AG08396 (cell line): ENCODE measurements around the gene MIGA2.
"Not testable (repeated sequence)": the region's sequence is repeated elsewhere in the genome, so short reads cannot be mapped to it uniquely, and the experiment has no call there.

ENCODE experiments used
- DNase-seq: peaks from one replicate; pipeline ENCODE4 v3.0.0; 2012; ENCODE audit warnings: low spot score, mixed read lengths

The MIGA2 gene

DNA sequence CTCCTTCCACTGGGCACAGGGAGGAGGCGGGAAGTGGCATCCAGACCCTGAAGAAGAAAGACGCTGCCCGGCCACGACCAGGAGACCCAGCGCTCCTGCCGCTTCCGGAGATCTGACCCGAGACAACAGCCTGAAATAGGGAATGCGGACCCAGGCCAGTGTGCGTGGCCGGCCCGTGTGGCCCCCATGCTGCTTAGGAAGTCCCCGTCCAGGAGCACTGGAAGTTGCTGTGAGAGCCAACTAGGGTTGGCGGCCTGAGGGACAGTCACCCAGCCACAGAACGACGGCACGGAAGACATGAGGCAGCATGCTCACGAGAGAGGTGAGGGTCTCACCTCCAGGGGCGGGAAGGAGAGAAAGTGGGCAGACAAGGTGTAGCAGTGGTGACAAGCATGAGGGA, 25.3 kb upstream of the MIGA2 start:
- no peak for DNase-seq

DNA sequence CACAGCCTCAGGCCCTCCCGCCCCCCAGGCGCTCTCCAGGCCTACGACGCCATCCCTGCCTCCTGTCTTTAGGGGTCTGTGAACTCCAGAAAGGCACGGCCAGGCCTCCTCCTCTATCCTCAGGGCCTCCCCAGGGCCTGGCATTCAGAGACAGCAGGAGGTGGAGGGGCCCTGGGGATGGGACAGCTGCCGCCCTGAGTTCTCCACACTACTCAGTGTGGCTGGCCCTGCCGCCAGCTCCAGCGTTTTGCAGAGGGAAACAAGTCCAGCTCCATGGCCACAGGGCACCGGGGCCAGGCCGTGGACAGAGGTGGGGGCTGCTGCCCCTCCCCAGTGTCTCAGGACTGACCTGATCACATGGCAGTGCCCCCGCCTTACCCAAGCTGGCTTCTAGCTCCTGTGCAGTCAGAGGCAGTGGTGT, 24.7 kb upstream of the MIGA2 start:
- DNase-seq, result no peak

DNA sequence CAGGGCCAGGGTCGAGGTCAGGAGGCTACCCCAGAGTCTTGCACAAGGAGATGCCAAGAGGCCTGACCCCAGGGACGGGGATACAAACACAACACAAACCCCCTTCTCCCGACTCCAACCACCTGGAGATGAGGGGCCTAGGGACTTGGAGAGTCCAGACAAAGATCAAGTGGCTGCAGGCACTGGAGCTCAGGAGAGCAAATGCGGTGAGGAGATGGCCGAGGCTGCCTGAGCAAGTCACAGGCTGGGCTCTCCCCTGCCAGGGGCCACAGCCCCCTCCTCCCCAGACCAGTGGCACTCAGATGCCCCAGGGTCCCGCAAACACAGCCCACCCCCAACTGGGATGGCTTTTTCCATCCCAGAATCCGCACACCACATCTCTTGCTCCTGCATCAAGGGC, 24.1 kb upstream of the MIGA2 start:
- DNase-seq, result no peak

GRCh38 chr9:129012893-129013448, 23.5 kb upstream of the MIGA2 start:
- DNase-seq, result no peak

GRCh38 chr9:129013674-129014073, 22.8 kb upstream of the MIGA2 start:
- DNase-seq, result no peak

DNA sequence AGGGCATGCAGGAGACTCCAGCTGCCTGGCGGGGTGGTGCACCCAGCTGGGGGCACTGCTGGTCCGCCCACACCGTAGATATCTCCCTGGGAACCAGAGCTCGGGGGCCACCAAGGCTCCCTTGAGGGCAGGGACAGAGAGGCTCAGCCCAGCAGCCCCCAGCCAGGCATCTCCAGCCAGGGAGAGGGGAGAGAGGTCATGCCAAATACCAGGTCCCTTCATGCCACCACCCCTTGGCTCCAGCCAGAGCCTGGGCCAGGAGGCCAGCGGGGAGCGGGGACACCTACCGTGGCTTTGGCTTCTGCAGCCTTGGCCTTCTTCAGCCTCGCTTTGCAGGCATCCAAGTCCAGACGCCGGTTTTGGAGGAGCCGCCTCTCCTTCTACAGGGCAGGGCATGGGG, 22.3 kb upstream of the MIGA2 start:
- no peak for DNase-seq

- no peak for DNase-seq
Observed at GRCh38 chr9:129014608-129015007, 21.8 kb upstream of the MIGA2 start.

GRCh38 chr9:129021091-129021490, 15.3 kb upstream of the MIGA2 start:
- no peak for DNase-seq

- no peak for DNase-seq
Observed at GRCh38 chr9:129022037-129022436, 14.4 kb upstream of the MIGA2 start.

DNA sequence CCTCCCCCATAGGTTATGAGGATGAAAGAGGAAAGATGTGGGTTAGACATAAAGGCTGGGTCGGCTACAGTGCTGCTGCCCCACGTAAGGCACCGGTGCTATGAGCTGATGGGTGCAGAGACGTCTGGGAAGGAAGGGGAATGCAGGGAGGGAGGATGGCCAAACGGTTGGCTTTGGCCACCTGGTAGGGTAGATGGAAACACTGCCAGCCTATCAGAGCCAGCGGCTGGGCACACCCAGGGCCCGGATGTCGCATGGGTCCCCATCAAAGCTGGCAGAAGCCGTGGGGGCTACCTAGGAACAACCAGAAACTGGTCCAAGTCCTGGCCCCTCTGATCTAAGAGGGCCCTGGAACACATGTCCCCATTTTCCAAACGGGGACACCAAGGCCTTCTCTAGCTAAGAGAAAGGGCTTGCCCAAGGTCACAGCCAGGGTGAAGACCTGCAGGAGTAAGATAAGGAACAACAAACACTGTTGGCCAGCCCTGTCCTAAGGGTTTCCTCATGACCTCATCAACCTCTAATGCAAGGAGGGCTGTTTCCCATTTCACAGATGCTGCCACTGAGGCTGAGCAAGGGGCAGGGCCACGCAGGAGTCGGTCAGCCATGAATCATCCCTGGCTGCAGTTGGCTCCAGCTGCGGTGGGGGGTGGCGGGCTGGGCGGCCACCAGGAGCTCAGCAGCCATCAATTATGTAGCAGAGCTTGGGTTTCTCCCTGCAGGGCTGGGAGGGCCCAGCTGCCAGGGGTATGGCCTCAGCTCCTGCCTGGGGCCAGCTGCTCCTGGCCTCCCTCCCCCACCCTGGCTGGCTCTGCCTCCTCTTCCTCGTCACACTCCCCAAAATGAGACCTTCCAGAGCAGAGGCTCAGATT, 13.2 kb upstream of the MIGA2 start:
- DNase-seq, result peak; percentile 84

DNA sequence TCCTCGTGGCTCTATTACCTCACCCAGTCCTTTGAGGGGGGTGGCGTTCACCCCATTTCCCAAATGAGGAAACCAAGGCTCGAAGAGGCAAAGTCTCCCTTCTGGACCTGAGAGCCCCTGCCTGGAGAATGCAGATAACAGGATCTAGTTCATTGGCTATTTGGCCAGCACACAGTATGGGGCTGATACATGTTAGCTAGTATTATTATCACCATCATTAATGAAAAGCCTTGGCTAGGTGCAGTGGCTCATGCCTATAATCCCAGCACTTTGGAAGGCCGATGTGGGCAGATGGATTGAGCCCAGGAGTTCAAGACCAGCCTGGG, 12.6 kb upstream of the MIGA2 start:
- no peak for DNase-seq

DNA sequence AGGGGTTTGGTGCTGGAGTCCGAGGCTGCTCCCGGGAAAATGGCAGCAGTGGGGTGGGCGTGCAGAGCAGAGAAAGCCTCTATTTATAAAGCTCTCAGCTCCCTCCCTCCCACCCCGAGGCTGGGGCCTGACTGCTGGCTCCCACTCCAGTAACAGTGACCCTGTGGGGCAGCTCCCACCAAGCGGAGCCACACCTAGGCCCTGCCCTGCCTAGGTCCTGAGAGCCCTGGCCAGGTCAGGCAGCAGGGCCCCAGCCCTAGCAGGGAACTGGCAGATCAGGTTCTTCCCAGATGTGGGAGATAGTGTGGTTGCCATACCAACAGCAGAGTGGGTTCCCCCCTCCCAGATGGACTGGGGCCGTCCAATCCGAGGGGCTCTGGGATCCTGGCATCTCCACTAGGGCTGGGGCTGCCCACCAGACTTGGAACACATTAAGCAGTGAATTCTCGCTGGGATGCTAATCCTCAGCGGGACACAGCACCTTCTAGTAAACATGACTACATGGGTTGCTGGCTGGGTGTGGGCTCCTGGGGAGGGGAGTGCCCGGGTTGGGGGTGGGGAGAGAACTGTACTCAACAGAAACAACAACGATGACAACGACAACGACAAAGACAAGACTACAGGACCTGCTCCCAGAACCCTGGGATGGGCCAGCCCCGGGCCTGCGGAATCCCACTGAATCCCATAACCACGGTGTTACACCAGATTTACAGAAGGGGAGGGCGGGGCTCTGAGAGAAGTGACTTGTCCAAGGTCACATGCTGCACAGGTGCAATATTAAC, 9.8 kb upstream of the MIGA2 start:
- peak; percentile 30 for DNase-seq

- no peak for DNase-seq
Observed at GRCh38 chr9:129027224-129027684, 9.2 kb upstream of the MIGA2 start.

DNA sequence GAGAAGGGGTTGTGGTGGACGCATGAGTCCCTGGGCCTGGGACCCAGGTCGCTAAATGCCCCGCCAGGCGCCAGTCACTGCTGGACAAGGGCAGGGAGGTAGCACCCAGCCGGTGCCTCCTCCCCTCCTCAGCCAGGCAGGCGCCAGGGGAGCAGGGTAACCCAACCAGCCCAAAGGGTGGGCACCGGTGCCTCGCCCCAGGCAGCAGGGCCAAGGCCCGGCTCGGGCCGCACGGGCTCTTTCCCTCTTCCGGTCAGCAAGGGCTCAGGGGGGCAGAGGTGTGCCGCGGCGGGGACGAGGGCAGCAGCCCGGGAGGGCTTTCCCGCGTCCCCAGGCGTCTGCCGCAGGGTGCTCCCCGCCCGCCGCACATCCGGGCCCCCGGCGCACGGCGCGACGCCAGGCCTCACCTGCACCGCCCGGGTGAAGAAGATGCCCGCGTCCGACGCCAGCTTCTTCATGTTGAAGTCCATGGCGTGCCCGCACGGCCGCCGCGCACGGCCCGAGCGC, 8.7 kb upstream of the MIGA2 start:
- peak; percentile 45 for DNase-seq

DNA sequence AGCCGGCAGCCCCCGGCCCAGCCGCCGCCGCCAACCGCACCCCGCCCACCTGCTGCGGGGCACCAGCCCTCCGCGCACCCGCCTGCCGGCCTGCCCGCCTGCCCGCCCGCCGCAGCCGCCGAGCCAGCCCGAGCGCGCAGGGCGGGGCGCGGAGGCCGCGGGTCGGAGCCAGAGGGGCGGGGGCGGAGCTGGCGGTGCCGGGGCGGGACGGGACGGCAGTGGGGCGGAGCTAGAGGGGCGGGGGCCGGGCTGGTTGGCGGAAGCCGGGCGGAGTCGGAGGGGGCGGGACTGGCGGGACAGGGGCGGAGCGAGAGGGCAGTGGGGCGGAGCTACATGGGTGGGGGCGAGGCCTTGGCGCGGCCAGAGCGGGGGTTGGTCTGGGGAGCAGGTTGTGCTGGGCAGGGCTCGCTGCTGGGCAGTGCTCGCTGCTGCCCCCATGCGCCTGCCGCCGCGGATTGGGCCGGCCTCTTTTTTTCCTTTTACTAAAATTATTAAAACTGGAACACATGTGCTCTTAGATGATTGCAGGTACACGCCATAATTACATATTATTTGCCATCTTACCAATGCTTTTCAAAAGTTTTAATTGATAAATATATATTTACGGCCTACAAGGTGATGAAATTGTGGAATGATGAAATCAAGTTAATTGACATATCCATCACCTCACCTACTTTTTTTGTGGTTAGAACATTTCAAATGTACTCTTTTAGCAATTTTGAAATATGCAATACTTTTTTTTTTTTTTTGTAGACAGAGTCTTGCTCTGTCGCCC, 8.0 kb upstream of the MIGA2 start, which contains the start of gene SH3GLB2:
TSS of gene SH3GLB2 (minus strand) at position 140 of the 775 bp plus-strand sequence. CDS start 177 bp downstream, outside the sequence.
- peak; percentile 99 for DNase-seq

GRCh38 chr9:129030191-129030590, 6.2 kb upstream of the MIGA2 start:
- no peak for DNase-seq

GRCh38 chr9:129031514-129031913, 4.9 kb upstream of the MIGA2 start:
- no peak for DNase-seq

- DNase-seq, result no peak
Observed at GRCh38 chr9:129032541-129033159, 3.8 kb upstream of the MIGA2 start.

DNA sequence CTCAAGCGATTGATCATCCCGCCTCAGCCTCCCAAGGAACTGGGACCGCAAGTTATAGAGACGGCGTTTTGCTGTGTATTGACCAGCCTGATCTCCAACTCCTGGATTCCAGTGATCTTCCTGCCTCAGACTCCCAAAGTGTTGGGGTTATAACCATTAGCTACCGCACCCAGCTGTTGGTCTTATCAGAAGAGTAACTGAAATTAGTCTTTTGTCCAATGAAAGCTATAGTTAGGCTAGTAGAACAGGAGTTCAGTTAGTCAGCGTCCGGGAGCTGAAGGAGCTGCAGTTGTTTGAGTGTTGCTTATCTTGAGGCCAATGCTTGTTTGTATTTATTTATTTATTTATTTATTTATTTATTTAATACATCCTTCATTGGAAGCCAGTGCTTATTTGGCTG, 3.2 kb upstream of the MIGA2 start:
- no peak for DNase-seq

- DNase-seq, result not testable (repeated sequence)
Observed at GRCh38 chr9:129035838-129036237, 588 bp upstream of the MIGA2 start.
